Measurements from ENCODE around the gene DOCK1.

GRCh38 chr10:127417686-127418401, 512.6 kb downstream of the DOCK1 start:
- no peak for TF ChIP-seq EZH2phosphoT487 (IDR thresholded peaks at IDR 0.05; ENCODE audit: insufficient read depth, low read depth)
- no peak for TF ChIP-seq EZH2 (IDR thresholded peaks at IDR 0.05; ENCODE audit: insufficient read depth, poor library complexity, severe bottlenecking)
